Measurements from ENCODE around the gene ADAMTS17.
"Not testable (repeated sequence)": the region's sequence is repeated elsewhere in the genome, so short reads cannot be mapped to it uniquely, and the experiment has no call there.

The ADAMTS17 gene

GRCh38 chr15:100093211-100094126 lies 248.3 kb downstream of the ADAMTS17 start:
- TF ChIP-seq CTCF (IDR thresholded peaks at IDR 0.05), result no peak
- H3K27me3 Mint-ChIP-seq (ENCODE audit: low read depth, poor library complexity), result peaks cover 10% of the 10 kb centered on the region
- no peaks in the 10 kb centered on the region for H3K36me3 Mint-ChIP-seq (ENCODE audit: low read depth)
- no peak overlapping the region for H3K27ac Mint-ChIP-seq
- DNase-seq, result no peak
- no peak overlapping the region for H3K4me3 Mint-ChIP-seq
- H3K4me1 Mint-ChIP-seq, result no peaks in the 10 kb centered on the region
- H3K9me3 Mint-ChIP-seq, result peaks cover 8% of the 10 kb centered on the region

GRCh38 chr15:100092034-100092433 lies 249.7 kb downstream of the ADAMTS17 start:
- Mint-ChIP-seq H3K36me3 (ENCODE audit: low read depth) (no peaks in the 10 kb centered on the region), H3K4me3 (no peak overlapping the region), H3K27me3 (ENCODE audit: low read depth, poor library complexity) (peaks cover 10% of the 10 kb centered on the region), H3K4me1 (no peaks in the 10 kb centered on the region), H3K9me3 (peaks cover 17% of the 10 kb centered on the region), H3K27ac (no peak overlapping the region)
- no peak for TF ChIP-seq CTCF (IDR thresholded peaks at IDR 0.05)
- no peak for DNase-seq

- no peak for TF ChIP-seq CTCF (IDR thresholded peaks at IDR 0.05)
- Mint-ChIP-seq H3K9me3 (peaks cover 25% of the 10 kb centered on the region), H3K27me3 (ENCODE audit: low read depth, poor library complexity) (peaks cover 7% of the 10 kb centered on the region), H3K4me3 (no peak overlapping the region), H3K36me3 (ENCODE audit: low read depth) (no peaks in the 10 kb centered on the region), H3K27ac (no peak overlapping the region), H3K4me1 (no peaks in the 10 kb centered on the region)
- no peak for DNase-seq
These were observed 251.4 kb downstream of the ADAMTS17 start for GRCh38 chr15:100090411-100090810.

GRCh38 chr15:100084042-100084821 lies 257.5 kb downstream of the ADAMTS17 start:
- Mint-ChIP-seq H3K4me1 (peaks cover 12% of the 10 kb centered on the region), H3K9me3 (peaks cover 35% of the 10 kb centered on the region)
- not testable (repeated sequence) for H3K27me3 Mint-ChIP-seq (ENCODE audit: low read depth, poor library complexity); H3K36me3 Mint-ChIP-seq (ENCODE audit: low read depth); H3K27ac Mint-ChIP-seq; H3K4me3 Mint-ChIP-seq; DNase-seq

GRCh38 chr15:100083572-100083971 lies 258.2 kb downstream of the ADAMTS17 start:
- no peaks in the 10 kb centered on the region for H3K27me3 Mint-ChIP-seq (ENCODE audit: low read depth, poor library complexity)
- H3K36me3 Mint-ChIP-seq (ENCODE audit: low read depth), result peaks cover 9% of the 10 kb centered on the region
- H3K4me1 Mint-ChIP-seq, result peaks cover 12% of the 10 kb centered on the region
- H3K4me3 Mint-ChIP-seq, result no peak overlapping the region
- TF ChIP-seq CTCF (IDR thresholded peaks at IDR 0.05), result no peak
- peaks cover 32% of the 10 kb centered on the region for H3K9me3 Mint-ChIP-seq
- no peak overlapping the region for H3K27ac Mint-ChIP-seq
- no peak for DNase-seq

GRCh38 chr15:100082761-100083402 lies 258.9 kb downstream of the ADAMTS17 start:
- Mint-ChIP-seq H3K4me3 (no peak overlapping the region), H3K36me3 (ENCODE audit: low read depth) (peaks cover 9% of the 10 kb centered on the region), H3K27ac (no peak overlapping the region), H3K4me1 (peaks cover 12% of the 10 kb centered on the region), H3K27me3 (ENCODE audit: low read depth, poor library complexity) (no peaks in the 10 kb centered on the region), H3K9me3 (peaks cover 29% of the 10 kb centered on the region)
- no peak for DNase-seq
- TF ChIP-seq CTCF (IDR thresholded peaks at IDR 0.05), result no peak
